NCI-H82 (cell line): ENCODE measurements around the gene RNF34.

Experiments
- DNase-seq: peaks from one replicate; lab custom pipeline; 2025; lab: John Stamatoyannopoulos, UW

RNF34 gene

DNA sequence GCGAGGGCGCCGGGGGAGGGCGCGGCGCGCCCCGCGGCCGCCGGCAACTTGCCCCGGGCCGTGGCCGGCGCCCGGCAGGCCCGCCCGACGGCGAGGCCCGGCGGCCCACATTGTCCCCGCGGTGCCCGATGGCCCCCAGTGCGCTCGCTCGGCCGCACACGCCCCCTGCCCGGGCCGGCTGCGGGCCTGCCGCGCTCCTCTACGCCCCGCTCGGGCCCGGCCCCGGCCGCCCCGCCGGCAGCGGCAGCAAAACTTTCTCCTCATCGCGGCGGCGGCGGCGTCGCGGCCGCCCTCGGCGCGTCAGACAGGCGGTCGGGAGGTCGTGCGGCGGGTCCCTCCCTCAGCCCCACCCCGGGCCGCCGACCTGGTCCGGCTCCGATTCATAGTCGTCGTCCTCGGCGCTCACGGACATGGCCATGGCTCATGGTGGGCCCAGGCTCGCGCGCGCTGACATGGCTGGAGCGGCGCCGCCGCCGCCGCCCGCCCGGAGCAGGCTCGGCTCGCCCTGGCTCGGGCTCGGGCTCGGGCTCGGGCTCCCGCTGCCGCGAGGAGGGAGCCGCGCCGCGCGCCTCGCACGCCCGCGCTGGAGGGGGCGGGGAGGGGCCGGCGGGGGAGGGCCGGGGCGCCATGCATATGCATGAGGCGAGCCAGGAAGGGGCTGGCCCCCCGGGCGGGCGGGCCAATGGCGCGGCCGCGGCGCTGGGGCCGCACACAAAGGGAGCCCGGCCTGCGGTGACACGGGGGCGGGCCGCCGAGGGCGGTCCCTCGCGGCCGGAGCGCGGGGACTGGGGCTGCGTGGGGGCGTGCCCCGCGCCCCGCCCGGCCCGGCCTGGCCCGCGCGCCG, 67.1 kb downstream of the RNF34 start:
- peak; percentile 94 for DNase-seq

DNA sequence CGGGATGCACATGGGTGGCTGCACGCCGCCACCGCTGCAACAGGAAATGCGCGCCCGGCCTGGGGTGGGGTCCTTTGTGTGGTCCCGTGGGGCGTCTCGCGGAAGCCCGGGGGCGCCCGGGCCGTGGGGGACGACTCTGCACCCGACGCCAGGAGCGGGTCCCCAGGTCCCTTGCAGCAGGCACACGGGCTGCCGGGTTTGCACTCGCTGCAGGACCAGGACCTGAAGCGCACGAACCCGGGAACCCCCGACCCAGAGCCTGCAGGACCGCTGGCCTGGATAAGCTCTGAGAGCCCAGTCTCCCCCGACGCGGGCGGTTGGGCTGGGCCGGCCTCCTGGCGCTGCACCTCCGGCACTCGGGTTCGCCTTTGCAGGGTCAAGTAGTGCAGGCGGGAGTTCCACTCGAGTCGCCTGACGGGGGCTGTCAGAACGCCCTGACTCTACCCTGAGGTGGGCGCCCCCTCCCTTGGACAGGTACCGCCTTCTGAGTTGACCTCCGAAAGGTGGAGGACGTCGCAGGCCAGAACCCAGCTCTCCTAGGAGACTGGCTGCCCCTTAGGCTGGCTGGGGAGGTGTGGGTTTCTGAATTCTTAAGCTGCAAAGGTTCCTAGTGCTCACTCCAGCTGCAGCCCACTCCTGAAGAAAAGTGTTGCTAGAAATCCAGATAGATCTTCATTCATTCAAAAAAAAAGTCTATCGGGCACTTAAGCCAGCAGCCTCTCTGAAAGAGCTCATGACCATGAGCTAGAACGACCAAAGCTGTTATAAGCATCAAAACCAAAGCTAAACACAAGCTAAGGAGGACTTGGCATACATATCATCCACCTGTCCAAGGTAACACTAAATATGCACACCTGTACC, 68.0 kb downstream of the RNF34 start:
- DNase-seq = peak; percentile 73

DNA sequence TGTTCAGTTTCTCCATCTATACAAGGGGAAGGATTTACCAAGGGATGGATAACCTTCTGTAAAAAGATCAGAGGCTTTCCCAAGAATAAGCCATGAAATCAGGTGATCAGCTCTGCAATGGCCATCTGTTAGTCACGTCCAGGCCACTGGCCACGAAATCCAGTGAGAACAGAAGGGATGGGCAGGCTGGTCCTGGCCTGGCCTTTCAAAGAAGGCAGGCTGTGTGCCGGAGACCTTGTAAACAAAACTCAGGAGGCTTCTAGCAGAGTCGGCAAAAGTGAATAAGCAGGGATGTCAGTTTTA, 68.5 kb downstream of the RNF34 start:
- DNase-seq = peak; percentile 64

DNA sequence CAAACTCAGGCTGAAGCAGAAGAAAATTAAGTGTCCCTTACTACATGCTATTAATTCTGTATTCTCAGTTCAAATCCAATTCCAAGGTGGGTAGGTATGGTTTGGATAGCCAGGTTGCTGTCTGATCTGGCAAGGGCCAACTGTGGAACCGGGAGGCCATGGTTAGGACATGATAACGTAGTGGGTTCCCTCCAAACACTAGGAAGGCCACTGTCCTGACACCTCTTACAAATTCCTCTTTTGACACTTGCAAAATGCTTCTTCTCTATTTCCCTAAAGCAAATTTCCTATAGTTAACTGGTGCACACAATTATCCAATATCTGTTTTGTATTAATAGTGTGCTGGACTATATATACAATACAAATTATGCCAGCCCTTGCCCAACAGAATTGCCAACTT, 70.8 kb downstream of the RNF34 start:
- DNase-seq = no peak

DNA sequence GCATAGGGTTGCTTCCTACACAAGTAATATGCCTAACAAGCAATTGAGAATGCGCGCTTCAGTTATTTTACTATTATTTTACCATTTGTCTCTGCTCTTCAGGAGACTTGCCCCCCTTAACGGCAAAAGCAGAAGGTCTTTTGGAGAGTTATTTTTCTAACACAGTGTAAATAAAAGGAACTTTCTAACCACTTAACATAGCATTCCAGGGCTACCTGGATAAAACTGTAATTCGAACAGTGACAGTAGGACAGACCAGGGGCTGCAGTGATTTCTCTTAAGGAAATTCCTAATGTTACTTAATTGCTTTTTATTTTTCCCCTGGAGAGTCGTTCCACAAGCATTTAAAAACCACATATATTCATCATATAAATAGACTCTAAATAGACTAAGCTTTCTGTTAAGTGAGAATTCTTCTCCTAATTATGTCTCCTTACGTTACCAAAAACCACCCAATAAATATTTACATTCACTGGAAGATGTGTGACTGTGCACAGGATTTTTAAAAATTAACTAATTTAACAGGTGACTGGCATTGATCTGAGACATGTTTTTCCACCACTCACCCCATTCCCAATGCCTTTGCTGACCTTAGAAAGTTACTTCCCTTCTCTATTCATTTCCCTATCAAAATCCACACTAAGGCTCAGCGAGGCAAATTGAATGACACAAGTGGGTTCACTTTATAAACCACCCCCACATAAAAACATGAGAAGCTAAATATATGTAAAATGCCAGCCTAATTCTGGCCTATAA, 72.4 kb downstream of the RNF34 start:
- DNase-seq = no peak
